ENCODE data around the gene LRRC59.
A peak's percentile ranks its signal among the peaks of the same experiment; 100 is the strongest.
"Not testable (repeated sequence)": the region's sequence is repeated elsewhere in the genome, so short reads cannot be mapped to it uniquely, and the experiment has no call there.

Gene LRRC59

GRCh38 chr17:50424996-50425681 lies 27.8 kb upstream of the LRRC59 start:
- DNase-seq (ENCODE audit: low read depth), result no peak

GRCh38 chr17:50424246-50424995 lies 27.1 kb upstream of the LRRC59 start:
- no peak for DNase-seq (ENCODE audit: low read depth)

GRCh38 chr17:50423553-50424159 lies 26.3 kb upstream of the LRRC59 start:
- DNase-seq (ENCODE audit: low read depth), result no peak

- no peak for DNase-seq (ENCODE audit: low read depth)
Observed at GRCh38 chr17:50422738-50423137, 25.4 kb upstream of the LRRC59 start.

GRCh38 chr17:50421308-50422051 lies 24.2 kb upstream of the LRRC59 start:
- no peak for DNase-seq (ENCODE audit: low read depth)

GRCh38 chr17:50420419-50421112 lies 23.2 kb upstream of the LRRC59 start:
- no peak for DNase-seq (ENCODE audit: low read depth)

- DNase-seq (ENCODE audit: low read depth), result not testable (repeated sequence)
Observed at GRCh38 chr17:50419577-50419976, 22.3 kb upstream of the LRRC59 start.

- DNase-seq (ENCODE audit: low read depth), result no peak
Observed at GRCh38 chr17:50414808-50415207, 17.5 kb upstream of the LRRC59 start.

GRCh38 chr17:50412188-50412732 lies 14.9 kb upstream of the LRRC59 start:
- DNase-seq (ENCODE audit: low read depth), result no peak

GRCh38 chr17:50407921-50408320 lies 10.6 kb upstream of the LRRC59 start:
- DNase-seq (ENCODE audit: low read depth), result no peak

GRCh38 chr17:50406578-50406977 lies 9.3 kb upstream of the LRRC59 start:
- no peak for DNase-seq (ENCODE audit: low read depth)

GRCh38 chr17:50405351-50405750 lies 8.0 kb upstream of the LRRC59 start:
- DNase-seq (ENCODE audit: low read depth), result not testable (repeated sequence)

GRCh38 chr17:50399591-50399990 lies 2.3 kb upstream of the LRRC59 start:
- not testable (repeated sequence) for DNase-seq (ENCODE audit: low read depth)

- DNase-seq (ENCODE audit: low read depth), result not testable (repeated sequence)
Observed at GRCh38 chr17:50398672-50399071, 1.3 kb upstream of the LRRC59 start.

- DNase-seq (ENCODE audit: low read depth), result no peak
Observed at GRCh38 chr17:50397919-50398285, 579 bp upstream of the LRRC59 start.

- DNase-seq (ENCODE audit: low read depth), result peak; percentile 20
Observed at GRCh38 chr17:50396261-50397110, 837 bp downstream of the LRRC59 start.

GRCh38 chr17:50394711-50395110 lies 2.6 kb downstream of the LRRC59 start:
- DNase-seq (ENCODE audit: low read depth), result no peak

GRCh38 chr17:50393700-50394099 lies 3.6 kb downstream of the LRRC59 start:
- no peak for DNase-seq (ENCODE audit: low read depth)

- no peak for DNase-seq (ENCODE audit: low read depth)
Observed at GRCh38 chr17:50392621-50393020, 4.7 kb downstream of the LRRC59 start.

- DNase-seq (ENCODE audit: low read depth), result no peak
Observed at GRCh38 chr17:50389534-50389933, 7.8 kb downstream of the LRRC59 start.

GRCh38 chr17:50388728-50389127 lies 8.6 kb downstream of the LRRC59 start:
- no peak for DNase-seq (ENCODE audit: low read depth)

Measured in activated T-helper 9 cell treated with anti-CD3 and anti-CD28 coated beads, Interleukin-2, amount 50 U/mL, for 16 hours (primary cell).